ENCODE measurements around the gene SCNM1. TPM values are rescaled to one million over a fixed set of nuclear protein-coding genes. Genes with fewer than 3 reads are reported as not detected.

Gene SCNM1
- polyA plus RNA-seq, 1 donor (not counting 4 experiments of a cell fraction or from before 2014, with no cell fraction given), result 26.2 TPM

DNA sequence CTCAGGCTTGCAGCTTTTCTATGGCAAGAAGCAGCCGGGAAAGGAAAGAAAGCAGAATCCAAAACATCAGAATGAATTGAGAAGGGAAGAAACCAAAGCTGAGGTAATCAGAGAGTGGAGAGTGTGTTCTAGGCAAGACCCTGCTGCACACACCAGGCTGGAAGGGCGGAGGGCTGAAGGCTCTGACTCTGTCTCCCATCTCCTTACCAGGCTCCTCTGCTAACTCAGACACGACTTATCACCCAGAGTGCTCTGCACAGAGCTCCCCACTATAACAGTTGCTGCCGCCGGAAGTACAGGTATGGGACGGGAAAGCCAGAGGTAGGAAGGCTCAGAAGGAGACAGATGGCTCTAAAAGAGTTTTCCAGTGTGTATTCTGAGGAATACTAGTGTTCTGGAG is 1.2 kb downstream of the SCNM1 start:
- DNase-seq (ENCODE audit: low read depth, low spot score), result no peak
- Histone ChIP-seq H3K79me2 (ENCODE audit: control insufficient read depth, insufficient read depth, low read length) (peaks cover 18% of the 10 kb centered on the region), H3K4me2 (ENCODE audit: control insufficient read depth, extremely low read depth, insufficient read depth, low read depth, low read length) (peak overlapping the region; percentile 91), H3K9ac (ENCODE audit: control insufficient read depth, extremely low read depth, insufficient read depth, low read length) (peak overlapping the region; percentile 88), H4K20me1 (ENCODE audit: control insufficient read depth, extremely low read depth, insufficient read depth, low read length) (no peaks in the 10 kb centered on the region), H3K9me3 (ENCODE audit: control insufficient read depth, low read depth, low read length) (no peaks in the 10 kb centered on the region), H3K4me3 (ENCODE audit: control insufficient read depth in 2 of 3, extremely low read depth in 1 of 3, insufficient read depth in 2 of 3, low read depth in 1 of 3, low read length in 3 of 3) (peak overlapping the region; percentile 65 to 94 (median 68)), H2AFZ (ENCODE audit: control insufficient read depth, low read length) (no peak overlapping the region), H3K27ac (ENCODE audit: control insufficient read depth, insufficient read depth, low read length) (peak overlapping the region; percentile 83), H3K4me1 (ENCODE audit: control insufficient read depth, extremely low read depth, insufficient read depth, low read length) (peaks cover 15% of the 10 kb centered on the region), H3K27me3 (ENCODE audit: control insufficient read depth, extremely low read depth, insufficient read depth, low read length) (no peaks in the 10 kb centered on the region), H3K36me3 (ENCODE audit: control insufficient read depth in 2 of 2, extremely low read depth in 1 of 2, insufficient read depth in 2 of 2, low read length in 2 of 2) (peaks cover 3 to 12% of the 10 kb centered on the region in 2 experiments), H3K9me1 (ENCODE audit: control insufficient read depth, extremely low read depth, insufficient read depth, low read length) (peaks cover 2% of the 10 kb centered on the region)
- no peak for TF ChIP-seq EZH2 (IDR thresholded peaks at IDR 0.05; ENCODE audit: low read length)
- TF ChIP-seq, protein P1, sequence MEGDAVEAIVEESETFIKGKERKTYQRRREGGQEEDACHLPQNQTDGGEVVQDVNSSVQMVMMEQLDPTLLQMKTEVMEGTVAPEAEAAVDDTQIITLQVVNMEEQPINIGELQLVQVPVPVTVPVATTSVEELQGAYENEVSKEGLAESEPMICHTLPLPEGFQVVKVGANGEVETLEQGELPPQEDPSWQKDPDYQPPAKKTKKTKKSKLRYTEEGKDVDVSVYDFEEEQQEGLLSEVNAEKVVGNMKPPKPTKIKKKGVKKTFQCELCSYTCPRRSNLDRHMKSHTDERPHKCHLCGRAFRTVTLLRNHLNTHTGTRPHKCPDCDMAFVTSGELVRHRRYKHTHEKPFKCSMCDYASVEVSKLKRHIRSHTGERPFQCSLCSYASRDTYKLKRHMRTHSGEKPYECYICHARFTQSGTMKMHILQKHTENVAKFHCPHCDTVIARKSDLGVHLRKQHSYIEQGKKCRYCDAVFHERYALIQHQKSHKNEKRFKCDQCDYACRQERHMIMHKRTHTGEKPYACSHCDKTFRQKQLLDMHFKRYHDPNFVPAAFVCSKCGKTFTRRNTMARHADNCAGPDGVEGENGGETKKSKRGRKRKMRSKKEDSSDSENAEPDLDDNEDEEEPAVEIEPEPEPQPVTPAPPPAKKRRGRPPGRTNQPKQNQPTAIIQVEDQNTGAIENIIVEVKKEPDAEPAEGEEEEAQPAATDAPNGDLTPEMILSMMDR (optimal IDR thresholded peaks at IDR 0.05 in 1 of 3, IDR thresholded peaks at IDR 0.05 in 1 of 3, conservative IDR thresholded peaks at IDR 0.05 in 1 of 3; ENCODE audit: extremely low read depth in 1 of 3, insufficient read depth in 2 of 3, low read length in 3 of 3), result no peak
- dilution Hi-C loops (cut with MboI; ENCODE audit: extremely low pct_ligation_motif_present, low sequenced_read_pairs), result no loop called here
- no peak for FAIRE-seq

DNA sequence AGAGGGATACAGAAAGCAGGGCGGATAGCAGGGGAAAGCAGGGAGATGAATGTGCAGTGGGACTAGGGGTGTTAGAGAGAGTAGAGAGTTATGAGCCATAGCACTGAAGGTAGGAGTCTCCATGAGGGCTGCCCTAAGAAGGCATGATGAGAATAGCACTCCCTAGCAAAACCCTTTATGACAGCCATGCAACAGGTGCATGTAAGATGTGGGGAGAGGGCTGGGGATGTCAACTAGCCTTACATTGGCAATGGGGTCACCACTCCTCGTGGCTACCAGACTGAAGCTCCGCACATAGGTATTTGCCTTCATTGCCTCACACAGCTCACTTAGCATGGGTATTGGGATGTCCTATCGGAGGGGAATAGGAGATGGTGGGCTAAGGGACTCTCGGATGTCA is 5.2 kb downstream of the SCNM1 start:
- no peaks in the 10 kb centered on the region for H3K9me3 ChIP-seq (ENCODE audit: control insufficient read depth, low read depth, low read length)
- H3K4me1 ChIP-seq (ENCODE audit: control insufficient read depth, extremely low read depth, insufficient read depth, low read length), result peaks cover 16% of the 10 kb centered on the region
- no peaks in the 10 kb centered on the region for H4K20me1 ChIP-seq (ENCODE audit: control insufficient read depth, extremely low read depth, insufficient read depth, low read length)
- H3K79me2 ChIP-seq (ENCODE audit: control insufficient read depth, insufficient read depth, low read length), result peaks cover 9% of the 10 kb centered on the region
- FAIRE-seq (no peak), DNase-seq (ENCODE audit: low read depth, low spot score) (no peak)
- no peak overlapping the region for H3K4me3 ChIP-seq (ENCODE audit: control insufficient read depth in 2 of 3, extremely low read depth in 1 of 3, insufficient read depth in 2 of 3, low read depth in 1 of 3, low read length in 3 of 3)
- H3K9me1 ChIP-seq (ENCODE audit: control insufficient read depth, extremely low read depth, insufficient read depth, low read length), result peaks cover 2% of the 10 kb centered on the region
- TF ChIP-seq, protein P1 (optimal IDR thresholded peaks at IDR 0.05 in 1 of 3, IDR thresholded peaks at IDR 0.05 in 1 of 3, conservative IDR thresholded peaks at IDR 0.05 in 1 of 3; ENCODE audit: extremely low read depth in 1 of 3, insufficient read depth in 2 of 3, low read length in 3 of 3), result no peak
- no peak for TF ChIP-seq EZH2 (IDR thresholded peaks at IDR 0.05; ENCODE audit: low read length)
- H2AFZ ChIP-seq (ENCODE audit: control insufficient read depth, low read length), result no peak overlapping the region
- H3K4me2 ChIP-seq (ENCODE audit: control insufficient read depth, extremely low read depth, insufficient read depth, low read depth, low read length), result no peak overlapping the region
- no peaks in the 10 kb centered on the region for H3K27me3 ChIP-seq (ENCODE audit: control insufficient read depth, extremely low read depth, insufficient read depth, low read length)
- H3K36me3 ChIP-seq (ENCODE audit: control insufficient read depth in 2 of 2, extremely low read depth in 1 of 2, insufficient read depth in 2 of 2, low read length in 2 of 2), result peaks cover 16% of the 10 kb centered on the region in 2 experiments
- H3K27ac ChIP-seq (ENCODE audit: control insufficient read depth, insufficient read depth, low read length), result no peak overlapping the region
- dilution Hi-C loops (cut with MboI; ENCODE audit: extremely low pct_ligation_motif_present, low sequenced_read_pairs), result no loop called here
- no peak overlapping the region for H3K9ac ChIP-seq (ENCODE audit: control insufficient read depth, extremely low read depth, insufficient read depth, low read length)
